GM21528 (cell line): ENCODE data around the gene SMIM27.
"Not testable (repeated sequence)": the region's sequence is repeated elsewhere in the genome, so short reads cannot be mapped to it uniquely, and the experiment has no call there.

ENCODE experiments used
- ATAC-seq: cut with Tn5 transposase; IDR thresholded peaks from one replicate; pipeline ENCODE4 v1.9.1; 2021; ENCODE audit warnings: mild to moderate bottlenecking, moderate library complexity; ENCODE audit not compliant: unreplicated experiment, low FRiP score

SMIM27 gene

DNA sequence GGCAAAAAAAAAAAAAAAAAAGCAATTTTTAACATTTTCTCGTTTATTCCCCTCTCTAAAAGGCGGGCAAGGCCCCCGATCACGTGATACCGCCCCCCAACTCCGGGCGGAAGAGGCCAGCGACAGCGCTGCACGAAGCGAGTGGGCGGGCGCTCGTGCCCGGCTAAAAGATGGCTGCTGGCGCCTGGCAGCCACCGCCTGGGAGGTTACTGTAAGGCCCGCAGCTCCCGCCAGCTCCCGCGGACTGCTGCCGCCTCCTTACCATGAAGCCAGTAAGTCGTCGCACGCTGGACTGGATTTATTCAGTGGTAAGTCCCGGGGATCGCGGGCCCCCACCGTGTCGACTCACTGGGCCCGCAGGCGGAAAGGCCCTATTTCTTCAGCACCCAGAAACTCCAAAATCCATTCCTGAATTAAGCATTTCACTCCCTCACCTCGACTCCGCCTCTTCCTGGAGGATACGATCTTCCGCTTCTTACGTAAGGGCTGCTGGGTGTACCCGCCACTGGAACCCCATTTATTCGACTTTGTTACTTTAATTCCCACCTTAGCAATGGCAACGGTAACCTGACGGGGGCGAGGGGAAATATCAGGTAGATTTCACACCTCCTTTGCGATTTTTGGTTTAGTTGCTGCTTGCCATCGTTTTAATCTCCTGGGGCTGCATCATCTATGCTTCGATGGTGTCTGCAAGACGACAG lies at the start of gene SMIM27, which contains the start of gene TOPORS:
Gene SMIM27 (plus strand): TSS at position 156 of the 701 bp plus-strand sequence. CDS start 108 bp downstream, at position 264.
Gene TOPORS (minus strand): TSS at position 415 of the 701 bp plus-strand sequence. CDS start 150 bp downstream, at position 265.
- ATAC-seq: peak; percentile 74

- no peak for ATAC-seq
These were observed 49.7 kb upstream of the SMIM27 start for GRCh38 chr9:32502464-32502863.

DNA sequence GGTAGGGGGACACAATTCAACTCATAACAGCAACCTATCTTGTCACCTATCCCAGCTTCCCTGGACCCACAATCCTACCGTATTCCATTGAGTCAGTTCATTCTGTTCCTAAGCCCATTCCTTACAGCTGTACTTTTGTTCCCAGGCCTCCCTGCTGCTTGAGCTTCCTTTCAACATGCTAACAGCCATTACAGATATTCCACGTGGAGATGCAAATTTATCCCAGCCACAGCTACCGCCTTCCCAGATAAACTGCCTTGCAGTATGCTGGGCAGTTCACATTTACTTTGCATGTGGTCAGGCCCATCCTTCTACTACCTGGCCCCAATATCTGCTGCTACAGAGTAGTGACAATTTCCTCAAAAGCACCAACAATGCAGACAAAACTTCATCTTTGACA lies 49.1 kb upstream of the SMIM27 start:
- ATAC-seq: no peak

DNA sequence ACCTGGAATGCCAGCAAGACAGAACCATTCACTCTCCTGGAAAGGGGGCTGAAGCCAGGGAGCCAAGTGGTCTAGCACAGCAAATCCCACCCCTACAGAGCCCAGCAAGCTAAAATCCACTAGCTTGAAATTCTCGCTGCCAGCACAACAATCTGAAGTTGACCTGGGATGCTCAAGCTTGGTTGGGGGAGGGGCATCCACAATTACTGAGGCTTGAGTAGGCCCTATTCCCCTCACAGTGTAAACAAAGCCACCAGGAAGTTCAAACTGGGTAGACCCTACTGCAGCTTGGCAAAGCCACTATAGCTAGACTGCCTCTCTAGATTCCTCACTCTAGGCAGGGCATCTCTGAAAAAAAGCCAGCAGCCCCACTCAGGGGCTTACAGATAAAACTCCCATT lies 43.4 kb upstream of the SMIM27 start:
- no peak for ATAC-seq

DNA sequence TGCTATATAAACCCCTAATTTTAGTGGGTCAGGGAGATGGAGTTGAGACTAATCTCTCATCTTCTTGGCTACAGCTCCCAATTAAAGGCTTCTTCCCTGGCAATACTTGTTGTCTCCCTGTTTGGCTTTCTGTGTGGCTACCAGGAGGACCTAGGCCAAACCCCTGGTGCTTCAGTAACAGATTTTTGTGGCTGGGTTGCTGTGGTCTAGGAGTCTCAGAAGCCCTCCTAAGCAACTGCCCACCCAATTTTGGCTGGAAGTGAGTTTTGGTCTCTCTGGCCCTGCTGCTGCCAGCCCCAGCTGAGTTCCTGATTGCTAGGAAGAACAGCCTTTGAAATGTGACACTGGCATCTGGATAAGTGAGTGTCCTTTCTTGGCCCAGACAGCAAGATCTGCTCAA lies 35.9 kb upstream of the SMIM27 start:
- ATAC-seq: no peak

DNA sequence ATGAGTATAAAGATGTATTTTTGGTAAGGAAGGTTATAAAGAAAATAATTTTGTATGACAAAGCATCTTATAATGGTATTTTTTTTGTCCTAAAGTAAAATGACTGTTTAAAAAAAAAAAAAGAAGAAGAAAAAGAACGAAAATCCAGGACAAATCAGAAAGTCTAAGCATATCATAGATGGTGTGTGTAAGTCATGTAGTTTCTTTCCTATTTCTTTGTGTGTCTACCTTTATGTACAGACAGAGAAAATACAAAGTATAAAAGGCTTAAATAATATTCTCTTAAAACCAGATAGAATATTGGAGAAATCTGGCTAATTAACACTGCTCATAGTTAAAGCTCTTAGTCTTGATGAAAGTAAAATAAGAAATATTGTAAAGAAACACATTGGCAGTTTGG lies 33.9 kb upstream of the SMIM27 start:
- ATAC-seq: no peak

DNA sequence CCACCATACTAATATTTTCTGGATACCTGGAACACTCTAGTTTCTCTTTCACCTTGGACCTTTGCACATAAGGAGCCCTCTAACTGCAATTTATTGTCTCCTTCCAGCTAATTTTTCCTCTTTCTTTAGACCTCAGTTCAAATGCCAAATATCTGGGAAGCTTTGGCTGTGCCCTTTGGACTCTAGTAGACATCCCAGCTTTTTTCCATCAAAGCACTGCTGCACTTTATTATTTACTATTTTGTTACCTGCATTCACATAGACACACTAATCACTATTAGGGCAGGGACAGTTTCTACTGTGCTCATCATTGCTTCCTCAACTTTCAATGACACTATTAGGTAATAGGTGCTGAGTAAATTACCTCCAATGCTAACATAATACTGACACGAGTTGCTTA lies 28.2 kb upstream of the SMIM27 start:
- no peak for ATAC-seq

DNA sequence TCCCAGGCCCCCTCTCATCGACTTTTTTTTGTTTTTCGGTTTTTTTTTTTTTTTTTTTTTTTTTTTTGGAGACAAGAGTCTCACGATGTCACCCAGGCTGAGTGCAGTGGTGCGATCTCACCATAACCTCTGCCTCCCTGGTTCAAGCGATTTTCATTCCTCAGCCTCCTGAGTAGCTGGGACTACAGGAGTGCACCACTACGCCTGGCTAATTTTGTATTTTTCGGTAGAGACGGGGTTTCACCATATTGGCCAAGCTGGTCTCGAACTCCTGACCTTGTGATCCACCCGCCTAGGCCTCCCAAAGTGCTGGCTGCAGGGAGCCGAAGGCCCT lies 27.6 kb upstream of the SMIM27 start:
- ATAC-seq: not testable (repeated sequence)

- ATAC-seq: peak; percentile 38
These were observed 27.0 kb upstream of the SMIM27 start for GRCh38 chr9:32524892-32525708.

DNA sequence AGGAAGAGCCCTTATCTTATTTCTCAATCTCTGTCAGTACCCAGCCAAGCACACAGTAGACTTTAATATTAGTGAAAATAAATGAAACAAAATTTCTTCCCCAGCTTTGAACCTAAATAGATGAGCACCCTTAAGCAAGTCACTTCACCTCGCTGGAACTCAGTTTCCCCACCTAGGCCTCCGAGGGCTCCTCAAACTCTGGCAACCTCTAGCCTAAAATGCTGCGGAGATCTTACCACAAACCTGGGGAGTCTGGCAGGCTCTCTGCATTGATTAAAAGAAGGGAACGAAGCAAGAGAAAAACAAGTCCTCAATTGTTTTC lies 26.5 kb upstream of the SMIM27 start:
- ATAC-seq: peak; percentile 19

GRCh38 chr9:32526041-32526706 lies 26.0 kb upstream of the SMIM27 start, which contains the start of gene RIGI:
Gene RIGI, minus strand, starts transcription at chr9:32526196. Its CDS starts 30 bp downstream, at chr9:32526166.
- peak; percentile 72 for ATAC-seq

- no peak for ATAC-seq
These were observed 25.4 kb upstream of the SMIM27 start for GRCh38 chr9:32526707-32527048.

DNA sequence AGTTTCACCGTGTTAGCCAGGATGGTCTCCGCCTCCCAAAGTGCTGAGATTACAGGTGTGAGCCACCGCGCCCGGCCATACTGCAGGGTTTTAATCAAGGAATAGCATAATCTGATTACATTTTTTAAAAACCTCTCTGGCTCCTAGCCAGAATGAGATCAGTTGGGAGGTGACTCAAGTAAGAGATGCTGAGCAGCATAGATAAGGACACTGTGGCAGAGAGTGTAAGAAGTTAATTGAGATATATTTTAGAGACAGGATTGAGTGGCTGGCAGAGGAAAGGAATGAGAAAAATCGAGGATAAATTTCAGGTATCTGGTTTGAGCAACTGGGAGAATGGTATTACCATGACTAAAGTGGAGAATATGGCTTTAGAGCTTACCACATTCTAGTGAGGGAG lies 18.8 kb upstream of the SMIM27 start:
- ATAC-seq: no peak

- no peak for ATAC-seq
These were observed 18.3 kb upstream of the SMIM27 start for GRCh38 chr9:32533816-32534215.

- no peak for ATAC-seq
These were observed 9.1 kb upstream of the SMIM27 start for GRCh38 chr9:32543047-32543446.

GRCh38 chr9:32545884-32546283 lies 6.2 kb upstream of the SMIM27 start:
- no peak for ATAC-seq

GRCh38 chr9:32548213-32548612 lies 3.9 kb upstream of the SMIM27 start:
- ATAC-seq: not testable (repeated sequence)

DNA sequence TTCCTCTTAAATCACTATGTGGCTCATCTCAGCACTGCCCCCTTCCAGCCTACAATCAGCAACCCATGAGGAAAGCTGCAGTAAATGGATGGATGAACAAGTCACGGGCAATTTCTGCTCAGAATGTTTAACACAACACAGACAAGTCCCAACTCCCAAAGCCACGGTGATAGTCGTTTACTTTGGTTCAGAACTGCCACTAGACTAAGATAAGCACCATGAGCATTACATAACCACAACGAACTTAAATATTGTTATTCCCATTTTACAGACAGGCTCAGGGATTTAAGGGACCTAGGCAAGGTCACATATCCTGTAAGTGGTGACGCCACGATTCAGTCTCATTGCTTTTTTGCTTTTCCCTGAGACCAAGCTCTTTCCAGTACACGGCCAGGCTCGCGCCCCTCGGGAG lies 2.0 kb upstream of the SMIM27 start:
- no peak for ATAC-seq

DNA sequence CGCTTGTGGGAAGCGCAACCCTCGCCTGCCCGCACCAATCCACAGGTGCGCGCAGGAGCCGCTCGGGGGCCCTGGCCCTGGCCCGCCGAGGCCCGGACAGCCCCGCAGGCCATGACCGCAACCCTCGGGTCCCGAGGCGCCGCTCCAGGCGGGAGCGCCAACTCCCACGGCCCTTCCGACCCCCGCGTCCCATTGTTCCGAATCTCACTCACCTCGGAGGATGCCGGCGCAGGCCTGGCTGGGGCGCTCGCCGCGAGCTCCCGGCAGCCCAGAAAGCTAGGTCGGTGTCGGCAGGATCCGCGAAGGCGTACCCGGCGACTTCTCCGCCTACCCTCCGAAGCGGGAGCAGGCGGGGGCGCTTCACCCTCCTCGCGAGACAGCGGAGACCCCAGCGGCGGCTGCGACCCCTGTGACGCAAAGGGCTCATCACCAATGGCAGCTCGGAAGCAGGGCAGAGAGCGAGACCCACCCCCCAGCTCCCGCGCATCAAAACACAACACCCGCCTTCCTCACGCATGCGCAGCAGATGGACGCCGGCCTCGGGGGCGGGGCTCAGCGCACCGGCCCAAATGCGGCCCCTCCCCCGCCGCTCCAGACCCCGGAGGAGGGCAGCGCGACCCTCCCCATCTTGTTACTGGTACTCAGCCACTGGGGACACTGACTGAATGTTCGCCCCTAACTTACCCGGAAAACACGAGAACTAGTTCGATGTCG lies 1.4 kb upstream of the SMIM27 start:
- ATAC-seq: peak; percentile 65

DNA sequence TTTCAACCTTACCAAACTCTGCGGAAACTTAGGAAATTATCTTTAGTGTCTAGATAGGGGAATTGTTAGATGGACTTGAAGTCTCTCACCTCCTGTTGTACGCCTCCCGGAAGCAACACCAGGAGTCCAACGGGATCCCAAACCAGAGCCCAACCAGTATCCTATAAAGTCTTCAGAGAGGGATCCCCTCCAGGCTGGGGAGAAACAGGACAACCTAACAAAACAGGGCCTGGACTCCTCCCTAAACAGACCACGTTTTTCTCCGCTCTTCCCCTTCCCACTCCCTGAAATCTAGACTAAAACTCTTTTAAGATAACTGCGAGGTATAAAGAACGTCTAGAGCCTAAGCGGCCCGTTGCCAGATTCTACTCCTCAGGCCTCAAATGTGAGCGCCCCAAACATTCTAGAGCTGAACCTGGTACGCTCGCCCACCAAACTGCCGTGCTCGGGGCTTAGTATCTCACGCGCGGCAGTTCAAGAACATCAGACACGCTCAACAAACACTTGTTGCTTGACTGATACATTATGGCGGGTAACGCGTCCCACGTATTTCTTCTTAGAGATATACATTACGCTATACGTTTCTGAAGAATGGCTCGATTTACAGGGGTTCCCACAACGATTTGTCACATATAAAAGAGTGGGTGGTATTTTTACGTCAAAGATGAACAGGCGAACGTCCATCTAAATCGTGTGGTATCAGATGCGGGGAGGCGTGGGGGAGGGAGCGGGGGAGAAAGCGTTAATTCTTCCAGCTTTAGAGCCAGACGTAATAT lies 663 bp upstream of the SMIM27 start:
- peak; percentile 12 for ATAC-seq
